H1 (cell line): Measurements from ENCODE around the gene PLEKHA5. TPM values are rescaled to one million over a fixed set of nuclear protein-coding genes. Genes with fewer than 3 reads are reported as not detected.

Experiments used
- CTCF ChIA-PET: fragments of 300-600 bp; sonication (Branson Sonifier 250); formaldehyde crosslinking; loops from one replicate; lab custom pipeline; 2021; ENCODE audit not compliant: partially characterized antibody; lab: Charles Lee
- POLR2A ChIA-PET: fragments of 300-600 bp; sonication (Branson Sonifier 250); formaldehyde crosslinking; loops from one replicate; lab custom pipeline; 2021; ENCODE audit warnings: inconsistent platforms; ENCODE audit not compliant: partially characterized antibody; lab: Charles Lee
- DNase-seq, 2 experiments: peaks; one replicate each; pipeline versions ENCODE4 v3.0.0 to v3.0.0-alpha.2; 2010 to 2022; ENCODE audit warnings: low spot score in 2 of 2, low read depth in 1 of 2, mixed read lengths in 1 of 2
- FAIRE-seq: peaks from 2 replicates; lab custom pipeline; 2011; peaks lifted over from hg19 to GRCh38; lab: Jason Lieb, UNC
- H2AFZ ChIP-seq: 2 replicates; pipeline ENCODE4 v1.8.1; 2012; ENCODE audit warnings: low read length, inconsistent platforms
- H2AK5ac ChIP-seq: 2 replicates; pipeline ENCODE4 v1.6.1; 2013; ENCODE audit warnings: low read depth, low read length
- H2BK120ac ChIP-seq: replicated peaks from 2 replicates; pipeline ENCODE3; 2013; ENCODE audit warnings: low read depth, low read length, inconsistent platforms
- H2BK12ac ChIP-seq: 2 replicates; pipeline ENCODE4 v1.6.1; 2013; ENCODE audit warnings: low read depth, low read length
- H2BK15ac ChIP-seq: 2 replicates; pipeline ENCODE4 v1.6.1; 2013; ENCODE audit warnings: low read length
- H2BK20ac ChIP-seq: 2 replicates; pipeline ENCODE4 v1.6.1; 2013; ENCODE audit warnings: low read length
- H2BK5ac ChIP-seq: 2 replicates; pipeline ENCODE4 v1.6.1; 2013; ENCODE audit warnings: low read depth, low read length
- H3K14ac ChIP-seq: 2 replicates; pipeline ENCODE4 v1.6.1; 2013; ENCODE audit warnings: inconsistent platforms; ENCODE audit not compliant: insufficient read length
- H3K18ac ChIP-seq: 2 replicates; pipeline ENCODE4 v1.6.1; 2013; ENCODE audit warnings: low read length; ENCODE audit errors: extremely low read depth
- H3K23ac ChIP-seq: 2 replicates; pipeline ENCODE4 v1.6.1; 2013; ENCODE audit warnings: inconsistent platforms; ENCODE audit not compliant: insufficient read length
- H3K23me2 ChIP-seq: 2 replicates; pipeline ENCODE4 v1.6.1; 2013; ENCODE audit warnings: low read depth, low read length
- H3K27ac ChIP-seq: 2 replicates; pipeline ENCODE4 v1.6.1; 2011; ENCODE audit warnings: low read depth, low read length, inconsistent platforms
- H3K27me3 ChIP-seq, 4 experiments: replicated peaks in 1 of 4; 1 replicate in 1 of 4; 2 replicates in 3 of 4; pipeline versions ENCODE4 v1.6.1 to v1.8.1; 2011 to 2013; ENCODE audit warnings: low read length in 3 of 4, mild to moderate bottlenecking in 3 of 4, inconsistent platforms in 2 of 4, mixed read lengths in 2 of 4, moderate library complexity in 1 of 4; ENCODE audit not compliant: control insufficient read depth in 3 of 4, insufficient read depth in 3 of 4; ENCODE audit errors: extremely low read depth in 1 of 4
- H3K36me3 ChIP-seq, 4 experiments: 2 replicates each; pipeline versions ENCODE4 v1.6.1 to v1.8.1; 2011 to 2013; ENCODE audit warnings: mild to moderate bottlenecking in 4 of 4, low read length in 3 of 4, moderate library complexity in 2 of 4, control low read depth in 1 of 4, inconsistent platforms in 1 of 4; ENCODE audit not compliant: insufficient read depth in 4 of 4, control insufficient read depth in 2 of 4
- H3K4ac ChIP-seq: replicated peaks from 2 replicates; pipeline ENCODE3; 2013; ENCODE audit warnings: low read length, low read depth, mixed read lengths, inconsistent platforms; ENCODE audit not compliant: insufficient read length
- H3K4me1 ChIP-seq, 4 experiments: replicated peaks in 1 of 4; 1 replicate in 1 of 4; 2 replicates in 3 of 4; pipeline versions ENCODE4 v1.6.1 to v1.8.1; 2011 to 2013; ENCODE audit warnings: low read length in 3 of 4, inconsistent platforms in 2 of 4, mixed read lengths in 1 of 4; ENCODE audit not compliant: insufficient read depth in 4 of 4, control insufficient read depth in 3 of 4
- H3K4me2 ChIP-seq, 2 experiments: 2 replicates each; pipeline versions ENCODE4 v1.6.1 to v1.8.1; 2011 to 2013; ENCODE audit warnings: low read depth in 2 of 2, low read length in 2 of 2, control low read depth in 1 of 2, inconsistent platforms in 1 of 2, mild to moderate bottlenecking in 1 of 2; ENCODE audit not compliant: insufficient read depth in 1 of 2
- H3K4me3 ChIP-seq, 4 experiments: fragments of 200-600, 300-600 bp in 1 of 4; sonication (generic), shearing (Covaris generic), sonication (Bioruptor Twin) in 1 of 4; 2 replicates each; pipeline versions ENCODE4 v1.5.1 to v1.8.1; 2011 to 2016; ENCODE audit warnings: low read length in 4 of 4, low read depth in 3 of 4, control low read depth in 2 of 4, inconsistent platforms in 2 of 4, mild to moderate bottlenecking in 2 of 4, mixed read lengths in 1 of 4, moderate library complexity in 1 of 4; ENCODE audit not compliant: insufficient read depth in 2 of 4; ENCODE audit errors: extremely low read depth in 1 of 4
- H3K56ac ChIP-seq: replicated peaks from 2 replicates; pipeline ENCODE3; 2013; ENCODE audit warnings: low read depth, mild to moderate bottlenecking, mixed read lengths, low read length, inconsistent platforms; ENCODE audit not compliant: insufficient read length
- H3K79me1 ChIP-seq: 2 replicates; pipeline ENCODE4 v1.6.1; 2013; ENCODE audit warnings: low read depth, low read length, control low read depth
- H3K79me2 ChIP-seq, 2 experiments: 2 replicates each; pipeline versions ENCODE4 v1.6.1 to v1.8.1; 2012 to 2013; ENCODE audit warnings: low read length in 2 of 2, mild to moderate bottlenecking in 2 of 2, inconsistent platforms in 1 of 2; ENCODE audit not compliant: insufficient read depth in 2 of 2, control insufficient read depth in 1 of 2
- H3K9ac ChIP-seq, 4 experiments: replicated peaks in 1 of 4; 1 replicate in 1 of 4; 2 replicates in 3 of 4; pipeline versions ENCODE4 v1.6.1 to v1.8.1; 2011 to 2013; ENCODE audit warnings: low read depth in 3 of 4, low read length in 3 of 4, control low read depth in 2 of 4, mild to moderate bottlenecking in 2 of 4, moderate library complexity in 2 of 4, inconsistent platforms in 1 of 4; ENCODE audit errors: extremely low read depth in 1 of 4
- H3K9me3 ChIP-seq, 2 experiments: 2 replicates each; pipeline versions ENCODE4 v1.6.1 to v1.8.1; 2012 to 2013; ENCODE audit warnings: mild to moderate bottlenecking in 2 of 2, moderate library complexity in 2 of 2, control low read depth in 1 of 2, inconsistent platforms in 1 of 2, low read depth in 1 of 2, low read length in 1 of 2, mixed read lengths in 1 of 2; ENCODE audit not compliant: insufficient read depth in 2 of 2
- H4K20me1 ChIP-seq, 2 experiments: replicated peaks in 1 of 2; 2 replicates each; pipeline versions ENCODE3 to v1.8.1; 2011 to 2013; ENCODE audit warnings: inconsistent platforms in 2 of 2, low read length in 2 of 2, mild to moderate bottlenecking in 1 of 2; ENCODE audit not compliant: insufficient read depth in 2 of 2, control insufficient read depth in 1 of 2
- H4K5ac ChIP-seq: 2 replicates; pipeline ENCODE4 v1.6.1; 2013; ENCODE audit warnings: low read length, low read depth, mixed read lengths, inconsistent platforms; ENCODE audit not compliant: insufficient read length
- H4K8ac ChIP-seq: 2 replicates; pipeline ENCODE4 v1.8.0; 2013; ENCODE audit warnings: mild to moderate bottlenecking, moderate library complexity, low read length, inconsistent platforms; ENCODE audit not compliant: insufficient read depth; ENCODE audit errors: extremely low read depth
- H4K91ac ChIP-seq: replicated peaks from 2 replicates; pipeline ENCODE3; 2013; ENCODE audit warnings: low read length, mixed read lengths, inconsistent platforms; ENCODE audit not compliant: insufficient read length
- KDM5A ChIP-seq: fragments of 200-600 bp; IDR thresholded peaks from 2 replicates; pipeline ENCODE4 v1.7.1; 2012; ENCODE audit warnings: mild to moderate bottlenecking, low read length, inconsistent platforms, mixed read lengths
- TEAD4 ChIP-seq: IDR thresholded peaks from 2 replicates; pipeline ENCODE4 v1.6.1; 2012; ENCODE audit warnings: low read depth, low read length, inconsistent platforms, mixed read lengths
- WGBS, 2 experiments: shearing (Covaris generic) in 1 of 2; methylation state at CpG; one replicate each; pipeline versions ENCODE4 v1.1.6 to v1.1.7; 2013 to 2015; ENCODE audit warnings: low lambda C conversion rate in 2 of 2, mixed read lengths in 2 of 2, inconsistent platforms in 1 of 2, low coverage in 1 of 2, missing lambda C conversion rate in 1 of 2; ENCODE audit not compliant: insufficient replicate concordance in 2 of 2, insufficient coverage in 1 of 2, insufficient read length in 1 of 2; ENCODE audit errors: extremely low coverage in 1 of 2, missing lambda C conversion rate in 1 of 2; 5-methylcytosine and 5-hydroxymethylcytosine counted together
- polyA plus RNA-seq, 7 experiments: library from polyadenylated mRNA; depleted of rRNA in 3 of 7; stranded (reverse) in 5 of 7; unstranded in 2 of 7; fragments of >200 nt in 5 of 7; fragments of 200-250 nt in 2 of 7; gene quantifications; 1 replicate in 5 of 7; 2 replicates in 1 of 7; 4 replicates in 1 of 7; pipeline versions ENCODE4 v1.2.1 to v1.2.3, GENCODE V29; 2011 to 2013; ENCODE audit warnings: missing spikeins in 2 of 7, mixed read lengths in 2 of 7
- total RNA-seq: library from RNA; stranded (reverse); fragmentation: NEBNext Ultra II Directional; extraction: Animal tissue kit (Norgen Biotek cat#: 25700); gene quantifications from 2 replicates; pipeline ENCODE4 v1.2.1, GENCODE V29; 2021

PLEKHA5 gene
- total and polyA plus RNA-seq, 2 of the 8 experiments (the other 6 are each of a cell fraction or from before 2014, with no cell fraction given): 17.2 to 66.1 TPM

- CTCF ChIA-PET: no interaction called here
- peaks cover 0 to 3% of the 10 kb centered on the region in 2 experiments for H4K20me1 ChIP-seq
- H3K4me2 ChIP-seq: no peak overlapping the region; a peak in 1 of 4 replicates
Measured at GRCh38 chr12:19190292-19191031, 60.9 kb downstream of the PLEKHA5 start.

More at GRCh38 chr12:19190292-19191031, 60.9 kb downstream of the PLEKHA5 start:
- H3K9me3 ChIP-seq: no peaks in the 10 kb centered on the region
- FAIRE-seq: no peak
- H2BK20ac ChIP-seq: no peak overlapping the region
- no peaks in the 10 kb centered on the region; a peak in 1 of 8 replicates for H3K36me3 ChIP-seq
- no peak overlapping the region for H3K56ac ChIP-seq
- no peak overlapping the region for H3K14ac ChIP-seq
- peaks cover 4 to 98% of the 10 kb centered on the region in 2 experiments; a peak in 3 of 4 replicates for H3K79me2 ChIP-seq
- no peak overlapping the region for H2BK5ac ChIP-seq
- H2AK5ac ChIP-seq: no peak overlapping the region
- H3K4ac ChIP-seq: no peak overlapping the region
- H4K91ac ChIP-seq: no peak overlapping the region
- no peak overlapping the region for H4K8ac ChIP-seq
- no peak overlapping the region for H2BK120ac ChIP-seq
- H3K4me1 ChIP-seq: peaks cover 0 to 17% (median 8%) of the 10 kb centered on the region in 4 experiments; a peak in 6 of 7 replicates
- H3K79me1 ChIP-seq: no peaks in the 10 kb centered on the region
- POLR2A ChIA-PET: interaction anchor here (0.6 to 1.2 kb wide), 3 partner anchors 9 to 228 kb away, joined by 3 to 4 read pairs (median 3); no protein-coding TSS in a partner anchor
- no peak overlapping the region for H2BK15ac ChIP-seq
- H3K18ac ChIP-seq: no peak overlapping the region
- H3K9ac ChIP-seq: no peak overlapping the region; a peak in 1 of 7 replicates
- WGBS, 2 experiments: 85% methylated on average over 2 of the region's 2 CpGs; no CpG with 5 or more reads in 1 of the 2 experiments
- H3K23ac ChIP-seq: no peak overlapping the region
- H4K5ac ChIP-seq: no peak overlapping the region
- no peak overlapping the region for H2BK12ac ChIP-seq
- no peak overlapping the region for H3K4me3 ChIP-seq
- DNase-seq: no peak
- H3K27ac ChIP-seq: no peak overlapping the region
- H3K27me3 ChIP-seq: no peaks in the 10 kb centered on the region
- H3K23me2 ChIP-seq: no peaks in the 10 kb centered on the region
- no peak for TF ChIP-seq KDM5A
- TF ChIP-seq TEAD4: no peak
- no peak overlapping the region for H2AFZ ChIP-seq
